Astrocyte of the cerebellum (primary cell): ENCODE measurements around the gene ZNF341.
A peak's percentile ranks its signal among the peaks of the same experiment; 100 is the strongest.

Experiments
- DNase-seq: peaks from one replicate; pipeline ENCODE4 v3.0.0-alpha.2; 2011; ENCODE audit warnings: low read depth
- H3K4me3 ChIP-seq: 2 replicates; pipeline ENCODE4 v1.5.1; 2011; ENCODE audit warnings: mild to moderate bottlenecking, low read depth, low read length, moderate library complexity
- in situ Hi-C: cut with HindIII; loops from 2 replicates; pipeline ENCODE4 v1.10.0; 2017; ENCODE audit warnings: low sequenced_read_pairs
- TF ChIP-seq, protein P1 (sequence below): IDR thresholded peaks from 2 replicates; pipeline ENCODE4 v1.5.1; 2012; ENCODE audit warnings: low read length, low read depth, moderate library complexity, mild to moderate bottlenecking; ENCODE audit errors: missing control alignments

Gene ZNF341

DNA sequence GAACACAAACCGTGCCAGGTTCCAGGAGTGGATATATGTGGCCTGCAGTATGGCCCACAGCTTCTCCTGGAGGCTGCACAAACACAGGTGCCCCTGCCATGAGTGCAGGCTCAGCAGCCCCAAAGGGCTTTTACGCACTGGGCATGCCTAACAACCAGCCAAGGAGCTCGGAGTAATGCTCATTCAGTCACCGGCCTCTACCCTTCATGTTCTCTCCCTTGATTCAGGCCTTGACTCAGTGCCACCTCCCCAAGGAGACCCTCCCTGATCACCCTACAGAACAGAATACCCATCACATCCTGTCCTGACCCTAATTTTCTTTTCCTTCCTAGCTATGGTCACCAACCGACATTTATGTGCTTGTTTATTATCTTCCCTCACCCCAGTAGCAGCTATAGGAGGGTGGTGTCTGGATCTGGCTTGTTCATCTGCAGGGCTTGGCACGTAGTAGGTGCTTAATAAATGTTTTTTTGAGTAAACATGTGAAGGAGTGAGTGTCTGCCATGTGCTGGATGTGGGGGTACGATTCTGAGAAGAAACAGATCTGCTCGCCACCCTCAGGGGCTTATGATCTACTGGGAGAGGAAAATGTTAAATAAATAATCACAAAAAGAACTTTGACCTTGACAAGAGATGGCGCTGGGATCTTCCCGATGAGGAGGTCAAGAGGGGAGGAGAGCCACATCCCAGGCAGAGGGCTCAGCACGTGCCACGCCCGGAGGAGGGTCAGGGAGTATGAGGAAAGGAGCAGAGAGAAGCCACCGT, 20.9 kb upstream of the ZNF341 start:
- TF ChIP-seq, protein P1, sequence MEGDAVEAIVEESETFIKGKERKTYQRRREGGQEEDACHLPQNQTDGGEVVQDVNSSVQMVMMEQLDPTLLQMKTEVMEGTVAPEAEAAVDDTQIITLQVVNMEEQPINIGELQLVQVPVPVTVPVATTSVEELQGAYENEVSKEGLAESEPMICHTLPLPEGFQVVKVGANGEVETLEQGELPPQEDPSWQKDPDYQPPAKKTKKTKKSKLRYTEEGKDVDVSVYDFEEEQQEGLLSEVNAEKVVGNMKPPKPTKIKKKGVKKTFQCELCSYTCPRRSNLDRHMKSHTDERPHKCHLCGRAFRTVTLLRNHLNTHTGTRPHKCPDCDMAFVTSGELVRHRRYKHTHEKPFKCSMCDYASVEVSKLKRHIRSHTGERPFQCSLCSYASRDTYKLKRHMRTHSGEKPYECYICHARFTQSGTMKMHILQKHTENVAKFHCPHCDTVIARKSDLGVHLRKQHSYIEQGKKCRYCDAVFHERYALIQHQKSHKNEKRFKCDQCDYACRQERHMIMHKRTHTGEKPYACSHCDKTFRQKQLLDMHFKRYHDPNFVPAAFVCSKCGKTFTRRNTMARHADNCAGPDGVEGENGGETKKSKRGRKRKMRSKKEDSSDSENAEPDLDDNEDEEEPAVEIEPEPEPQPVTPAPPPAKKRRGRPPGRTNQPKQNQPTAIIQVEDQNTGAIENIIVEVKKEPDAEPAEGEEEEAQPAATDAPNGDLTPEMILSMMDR = no peak
- H3K4me3 ChIP-seq = no peak overlapping the region
- no peak for DNase-seq
- in situ Hi-C loops = no loop called here

DNA sequence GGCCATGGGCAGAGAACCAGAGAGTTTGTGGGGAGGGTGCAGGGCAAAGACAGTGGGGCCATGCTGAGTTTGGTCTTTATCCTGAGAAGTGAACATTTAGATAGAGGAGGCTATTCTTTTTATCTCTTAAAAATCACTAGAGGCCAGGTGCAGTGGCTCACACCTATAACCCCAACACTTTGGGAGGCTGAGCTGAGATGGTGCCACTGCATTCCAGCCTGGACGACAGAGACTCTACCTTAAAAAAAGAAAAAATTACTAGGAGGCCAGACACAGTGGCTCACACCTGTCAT, 20.4 kb upstream of the ZNF341 start:
- TF ChIP-seq, protein P1 = no peak
- in situ Hi-C loops = no loop called here
- no peak overlapping the region for H3K4me3 ChIP-seq
- DNase-seq = no peak

DNA sequence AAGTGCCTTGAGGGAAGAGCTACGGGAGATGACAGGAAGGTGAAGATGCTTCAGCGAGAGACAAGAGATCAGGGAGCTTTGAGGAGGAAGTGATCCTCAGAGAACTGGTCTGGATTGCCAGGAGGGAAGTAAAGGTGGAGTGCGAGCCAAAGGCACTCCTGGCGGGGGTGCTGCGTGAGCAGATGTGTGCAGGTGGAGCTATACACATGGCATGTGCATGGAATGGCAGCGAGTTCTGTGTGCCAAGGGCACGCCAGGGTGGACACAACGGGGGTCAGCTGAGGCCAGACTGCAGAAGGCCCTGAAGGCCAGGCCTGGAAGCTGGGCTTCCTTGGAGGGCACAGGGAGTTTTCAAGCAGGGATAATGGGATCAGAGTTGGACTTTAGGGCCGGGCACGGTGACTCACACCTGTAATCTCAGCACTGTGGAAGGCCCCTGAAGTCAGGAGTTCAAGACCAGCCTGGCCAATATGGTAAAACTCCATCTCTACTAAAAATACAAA, 17.9 kb upstream of the ZNF341 start:
- no peak overlapping the region for H3K4me3 ChIP-seq
- TF ChIP-seq, protein P1 = no peak
- DNase-seq = no peak
- in situ Hi-C loops = no loop called here

DNA sequence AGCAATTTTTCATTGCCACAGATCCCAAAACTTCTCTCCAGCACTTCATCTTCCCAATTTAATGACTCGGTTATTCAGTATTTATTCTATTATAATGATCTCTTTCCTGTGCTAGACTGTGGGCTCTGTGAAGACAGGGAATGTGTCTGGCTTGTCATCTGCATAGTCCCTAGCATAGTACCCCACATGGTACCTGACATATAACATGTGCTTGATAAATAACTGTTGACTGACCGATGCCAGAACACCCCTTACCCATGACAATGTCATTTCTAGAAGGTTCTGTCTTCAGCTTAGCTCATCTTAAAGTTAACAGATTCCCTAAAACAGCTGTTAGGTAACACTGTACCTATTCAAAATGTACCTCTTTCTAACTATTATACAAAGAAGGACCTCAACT, 15.3 kb upstream of the ZNF341 start:
- no peak overlapping the region for H3K4me3 ChIP-seq
- TF ChIP-seq, protein P1 = no peak
- DNase-seq = no peak
- in situ Hi-C loops = no loop called here

DNA sequence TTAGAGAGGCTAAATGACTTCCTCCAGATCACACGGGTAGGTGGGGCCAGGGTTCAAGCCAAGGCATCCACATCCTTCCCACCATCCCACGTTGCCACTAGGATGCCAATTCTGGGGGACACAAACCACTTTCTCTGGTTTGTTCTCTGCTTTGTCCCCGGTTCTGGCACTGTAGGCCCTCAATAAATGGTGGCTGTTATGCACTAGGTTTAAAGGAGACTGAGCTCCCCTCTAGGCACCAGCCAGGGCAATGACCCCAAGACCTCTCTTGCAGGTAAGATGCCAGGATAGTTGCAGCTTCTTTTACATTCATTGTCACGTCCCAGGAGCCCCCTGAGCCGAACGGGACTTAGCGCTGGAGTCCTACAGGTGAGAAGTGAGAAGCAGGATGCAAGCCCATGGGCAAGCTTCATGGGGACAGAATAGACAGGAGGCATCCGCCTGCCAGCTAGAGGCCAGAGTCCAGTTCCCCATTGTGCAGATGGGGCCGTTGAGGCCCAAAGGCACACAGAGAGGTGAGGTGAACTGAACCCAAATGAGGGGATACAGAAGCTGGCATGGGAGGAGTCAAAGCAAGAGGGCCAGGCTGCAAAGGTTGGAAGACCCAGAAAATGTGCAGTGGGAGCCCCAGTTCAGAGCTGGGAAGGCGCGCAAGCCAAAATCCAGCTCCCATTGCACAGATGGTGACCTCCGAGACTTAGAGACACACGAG, 12.4 kb upstream of the ZNF341 start:
- DNase-seq = no peak
- H3K4me3 ChIP-seq = peak overlapping the region; percentile 81
- in situ Hi-C loops = no loop called here
- TF ChIP-seq, protein P1 = no peak

DNA sequence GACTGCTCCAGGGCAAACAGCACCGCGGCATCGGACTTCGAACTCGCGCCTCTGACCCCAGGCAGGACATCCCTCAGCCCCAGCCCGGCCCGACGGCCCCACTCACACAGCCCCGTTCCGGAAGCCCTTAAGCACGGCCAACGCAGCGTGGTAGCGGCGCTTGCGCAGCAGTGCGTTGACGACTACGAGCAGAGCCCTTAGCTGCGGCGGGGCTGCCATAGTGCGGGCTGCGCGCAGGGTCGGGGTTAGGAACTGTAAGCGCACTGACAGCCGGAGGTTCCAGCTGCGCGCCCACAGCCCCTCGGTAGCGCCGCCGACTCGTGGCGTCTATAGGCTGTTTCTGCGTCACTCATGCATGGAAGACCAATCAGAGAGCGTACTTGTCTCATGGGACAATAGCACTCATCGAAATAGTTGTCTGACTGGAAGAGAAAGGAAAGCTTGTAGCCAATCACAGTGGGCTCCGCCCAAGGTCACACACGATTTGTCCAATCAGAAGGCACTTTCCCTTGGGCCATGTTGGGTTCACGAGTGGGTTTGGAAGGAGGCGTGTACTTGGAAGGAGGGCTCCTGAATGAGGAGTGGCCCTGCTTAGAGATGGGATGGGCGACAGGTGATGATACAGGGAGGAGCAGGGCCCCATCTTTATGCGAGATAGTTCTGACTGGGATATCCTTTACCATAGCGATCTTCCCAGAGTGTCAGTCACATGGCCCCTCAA, 11.6 kb upstream of the ZNF341 start, which contains the start of gene PXMP4:
Gene PXMP4, minus strand, starts transcription at position 322 of the 721 bp plus-strand sequence. Its CDS starts 103 bp downstream, at position 219.
- TF ChIP-seq, protein P1 = no peak
- in situ Hi-C loops = no loop called here
- peak within 1 kb of the TSS; percentile 81 for H3K4me3 ChIP-seq
- peak; percentile 96 for DNase-seq
